ENCODE measurements around the gene ROBO1. TPM values are rescaled to one million over a fixed set of nuclear protein-coding genes. Genes with fewer than 3 reads are reported as not detected.

The ROBO1 gene
- total RNA-seq, 2 experiments from 2014 or later, result 0.36 to 0.69 TPM

GRCh38 chr3:79233431-79234060, 534.3 kb downstream of the ROBO1 start:
- POLR2A ChIA-PET, result no interaction called here
- Mint-ChIP-seq H3K27ac (no peak overlapping the region), H3K36me3 (ENCODE audit: low read depth) (no peaks in the 10 kb centered on the region), H3K4me1 (ENCODE audit: low read depth) (no peaks in the 10 kb centered on the region), H3K9me3 (peaks cover 3% of the 10 kb centered on the region), H3K4me3 (no peak overlapping the region), H3K27me3 (no peaks in the 10 kb centered on the region)
- DNase-seq (no peak), ATAC-seq (ENCODE audit: poor library complexity) (no peak)
- H3K4me3 ChIP-seq (ENCODE audit: low read length), result no peak overlapping the region
- H3K36me3 ChIP-seq (ENCODE audit: insufficient read depth, low read length), result no peaks in the 10 kb centered on the region
- CTCF ChIA-PET, result no interaction called here
- no peak overlapping the region for H3K27ac ChIP-seq (ENCODE audit: low read depth in 1 of 2, low read length in 2 of 2)
- H3K27me3 ChIP-seq (ENCODE audit: control insufficient read depth in 1 of 2, insufficient read depth in 2 of 2, low read length in 2 of 2), result no peaks in the 10 kb centered on the region
- no peak for TF ChIP-seq CTCF (IDR thresholded peaks at IDR 0.05)
- peaks cover 0 to 5% of the 10 kb centered on the region in 2 experiments for H3K9me3 ChIP-seq (ENCODE audit: control insufficient read depth in 1 of 2, insufficient read depth in 1 of 2, low read length in 2 of 2)
- H3K4me1 ChIP-seq (ENCODE audit: insufficient read depth, low read length), result no peaks in the 10 kb centered on the region
- intact Hi-C loops (cut with DNase I, micrococcal nuclease), result no loop called here

DNA sequence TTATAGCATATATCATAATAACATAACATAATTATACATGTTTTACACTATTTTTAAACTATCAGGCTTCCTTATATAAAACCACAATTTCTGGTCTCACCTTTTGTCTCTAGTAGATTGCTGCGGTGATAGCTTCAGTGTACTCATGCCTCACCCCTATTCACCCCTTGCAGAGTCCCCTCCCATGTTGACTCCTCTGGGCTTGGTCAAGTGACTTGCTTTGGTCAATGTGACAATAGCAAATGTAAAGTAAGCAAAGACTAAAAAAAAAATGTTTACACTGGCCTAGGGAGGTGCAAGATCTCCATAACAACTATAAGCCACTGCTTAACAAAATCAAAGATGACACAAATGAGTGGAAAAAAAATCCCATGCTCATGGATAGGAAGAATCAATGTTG, 537.5 kb downstream of the ROBO1 start:
- intact Hi-C loops (cut with DNase I, micrococcal nuclease), result no loop called here
- no peaks in the 10 kb centered on the region for H3K27me3 Mint-ChIP-seq
- H3K27ac ChIP-seq (ENCODE audit: low read depth in 1 of 2, low read length in 2 of 2), result no peak overlapping the region

GRCh38 chr3:79217096-79217495, 550.7 kb downstream of the ROBO1 start:
- no peaks in the 10 kb centered on the region for H3K36me3 Mint-ChIP-seq (ENCODE audit: low read depth)
- H3K9me3 Mint-ChIP-seq, result peaks cover 5% of the 10 kb centered on the region
- no peaks in the 10 kb centered on the region for H3K4me1 Mint-ChIP-seq (ENCODE audit: low read depth)
- ATAC-seq (ENCODE audit: poor library complexity), result no peak
- peaks cover 0 to 5% of the 10 kb centered on the region in 2 experiments for H3K9me3 ChIP-seq (ENCODE audit: control insufficient read depth in 1 of 2, insufficient read depth in 1 of 2, low read length in 2 of 2)
- intact Hi-C loops (cut with DNase I, micrococcal nuclease), result no loop called here
- H3K36me3 ChIP-seq (ENCODE audit: insufficient read depth, low read length), result no peaks in the 10 kb centered on the region
- no peak overlapping the region for H3K27ac Mint-ChIP-seq
- no peak overlapping the region for H3K4me3 ChIP-seq (ENCODE audit: low read length)
- no peak for TF ChIP-seq CTCF (IDR thresholded peaks at IDR 0.05)
- ChIA-PET POLR2A (no interaction called here), CTCF (no interaction called here)
- H3K27me3 Mint-ChIP-seq, result no peaks in the 10 kb centered on the region
- no peak overlapping the region for H3K4me3 Mint-ChIP-seq
- no peaks in the 10 kb centered on the region for H3K27me3 ChIP-seq (ENCODE audit: control insufficient read depth in 1 of 2, insufficient read depth in 2 of 2, low read length in 2 of 2)
- no peak for DNase-seq
- no peak overlapping the region for H3K27ac ChIP-seq (ENCODE audit: low read depth in 1 of 2, low read length in 2 of 2)
- no peaks in the 10 kb centered on the region for H3K4me1 ChIP-seq (ENCODE audit: insufficient read depth, low read length)

More for the DNA sequence above, 537.5 kb downstream of the ROBO1 start:
- Mint-ChIP-seq H3K4me3 (no peak overlapping the region), H3K4me1 (ENCODE audit: low read depth) (no peaks in the 10 kb centered on the region), H3K36me3 (ENCODE audit: low read depth) (no peaks in the 10 kb centered on the region), H3K9me3 (peaks cover 5% of the 10 kb centered on the region), H3K27ac (no peak overlapping the region)
- POLR2A ChIA-PET, result no interaction called here
- Histone ChIP-seq H3K36me3 (ENCODE audit: insufficient read depth, low read length) (no peaks in the 10 kb centered on the region), H3K27me3 (ENCODE audit: control insufficient read depth in 1 of 2, insufficient read depth in 2 of 2, low read length in 2 of 2) (no peaks in the 10 kb centered on the region), H3K4me3 (ENCODE audit: low read length) (no peak overlapping the region), H3K4me1 (ENCODE audit: insufficient read depth, low read length) (no peaks in the 10 kb centered on the region), H3K9me3 (ENCODE audit: control insufficient read depth in 1 of 2, insufficient read depth in 1 of 2, low read length in 2 of 2) (peaks cover 0 to 4% of the 10 kb centered on the region in 2 experiments)
- no peak for TF ChIP-seq CTCF (IDR thresholded peaks at IDR 0.05)
- CTCF ChIA-PET, result no interaction called here
- ATAC-seq (ENCODE audit: poor library complexity) (no peak), DNase-seq (no peak)

Data from CD4-positive, alpha-beta T cell (primary cell).